Smooth muscle cell (in vitro differentiated cells): ENCODE results near the gene WDHD1. TPM values are rescaled to one million over a fixed set of nuclear protein-coding genes. Genes with fewer than 3 reads are reported as not detected.
"Not testable (repeated sequence)": the region's sequence is repeated elsewhere in the genome, so short reads cannot be mapped to it uniquely, and the experiment has no call there.

Experiments used
- DNase-seq: peaks from one replicate; lab custom pipeline; 2025; ENCODE audit not compliant: unreplicated experiment; lab: John Stamatoyannopoulos, UW
- H2AFZ ChIP-seq: fragments of 200-600 bp; sonication (generic); 2 replicates; pipeline ENCODE4 v1.6.0; 2016; ENCODE audit warnings: antibody characterized with exemption, low read depth, mild to moderate bottlenecking
- H3F3A ChIP-seq: fragments of 200-600 bp; sonication (generic); 2 replicates; pipeline ENCODE4 v1.6.0; 2017; ENCODE audit warnings: antibody characterized with exemption, low read depth
- H3K27ac ChIP-seq: fragments of 200-600 bp; sonication (generic); 2 replicates; pipeline ENCODE4 v1.5.1; 2016; ENCODE audit warnings: low read depth, mild to moderate bottlenecking
- H3K27me3 ChIP-seq: fragments of 200-600 bp; sonication (generic); 2 replicates; pipeline ENCODE4 v1.6.1; 2016; ENCODE audit warnings: low read depth, mild to moderate bottlenecking
- H3K36me3 ChIP-seq: fragments of 200-600 bp; sonication (generic); 2 replicates; pipeline ENCODE4 v1.5.1; 2016; ENCODE audit warnings: low read depth
- H3K4me1 ChIP-seq: fragments of 200-600 bp; sonication (generic); 2 replicates; pipeline ENCODE4 v1.5.1; 2016; ENCODE audit warnings: low read depth
- H3K4me2 ChIP-seq: fragments of 200-600 bp; sonication (generic); 2 replicates; pipeline ENCODE4 v1.6.0; 2016; ENCODE audit warnings: mild to moderate bottlenecking
- H3K4me3 ChIP-seq: fragments of 200-600 bp; sonication (generic); 2 replicates; pipeline ENCODE4 v1.5.1; 2016; ENCODE audit warnings: mild to moderate bottlenecking
- H3K79me2 ChIP-seq: fragments of 200-600 bp; sonication (generic); 2 replicates; pipeline ENCODE4 v1.6.0; 2016; ENCODE audit warnings: low read depth, mild to moderate bottlenecking
- H3K9ac ChIP-seq: fragments of 200-600 bp; sonication (generic); 2 replicates; pipeline ENCODE4 v1.6.0; 2016; ENCODE audit warnings: low read depth
- H3K9me3 ChIP-seq: fragments of 200-600 bp; sonication (generic); replicated peaks from 2 replicates; pipeline ENCODE4 v1.5.1; 2016; ENCODE audit warnings: low read depth
- H4K20me1 ChIP-seq: fragments of 200-600 bp; sonication (generic); 2 replicates; pipeline ENCODE4 v1.6.0; 2016; ENCODE audit warnings: low read depth
- CTCF ChIP-seq: fragments of 200-600 bp; sonication (generic); IDR thresholded peaks from 2 replicates; pipeline ENCODE4 v1.5.1; 2017; ENCODE audit warnings: borderline replicate concordance, mild to moderate bottlenecking, antibody characterized with exemption; ENCODE audit not compliant: insufficient read depth, poor library complexity, severe bottlenecking
- WGBS: methylation state at CpG from one replicate; pipeline ENCODE4 v1.1.7; 2016; ENCODE audit warnings: low lambda C conversion rate; 5-methylcytosine and 5-hydroxymethylcytosine counted together
- polyA plus RNA-seq: library from polyadenylated mRNA; unstranded; fragments of >200 nt; fragmentation: Nextera tagmentation; extraction: Ambion mirVana; gene quantifications from 2 replicates; pipeline ENCODE4 v1.2.1, GENCODE V29; 2016
- total RNA-seq: library from RNA; depleted of rRNA; stranded (reverse); fragments of >200 nt; gene quantifications from 2 replicates; pipeline ENCODE4 v1.2.3, GENCODE V29; 2014

WDHD1 gene
- total and polyA plus RNA-seq, 2 experiments from 2014 or later: 5.7 to 9.4 TPM

- H3K27me3 ChIP-seq: no peaks in the 10 kb centered on the region
- H3K79me2 ChIP-seq: no peaks in the 10 kb centered on the region
- no peak overlapping the region for H2AFZ ChIP-seq
- 100% methylated on average over 4 of the region's 4 CpGs for WGBS
- no peak for DNase-seq
- H4K20me1 ChIP-seq: no peaks in the 10 kb centered on the region
- H3K27ac ChIP-seq: no peak overlapping the region
- no peaks in the 10 kb centered on the region for H3K36me3 ChIP-seq
- TF ChIP-seq CTCF: no peak
- H3K9ac ChIP-seq: no peak overlapping the region
- no peak overlapping the region for H3K4me3 ChIP-seq
- H3K4me2 ChIP-seq: no peak overlapping the region
- H3F3A ChIP-seq: no peaks in the 10 kb centered on the region
- H3K9me3 ChIP-seq: no peaks in the 10 kb centered on the region
- H3K4me1 ChIP-seq: no peaks in the 10 kb centered on the region
Measured at GRCh38 chr14:54967496-54967895, 59.4 kb downstream of the WDHD1 start.

- Histone ChIP-seq H3K27me3 (no peaks in the 10 kb centered on the region), H3F3A (no peaks in the 10 kb centered on the region), H2AFZ (no peak overlapping the region), H3K9me3 (no peaks in the 10 kb centered on the region), H3K27ac (no peak overlapping the region), H3K36me3 (no peaks in the 10 kb centered on the region), H4K20me1 (no peaks in the 10 kb centered on the region), H3K4me3 (no peak overlapping the region), H3K4me1 (no peaks in the 10 kb centered on the region), H3K79me2 (no peaks in the 10 kb centered on the region), H3K9ac (no peak overlapping the region), H3K4me2 (no peak overlapping the region)
- TF ChIP-seq CTCF: no peak
- no peak for DNase-seq
Measured at GRCh38 chr14:54955143-54955542, 71.8 kb downstream of the WDHD1 start.

GRCh38 chr14:54953609-54954008 is 73.3 kb downstream of the WDHD1 start:
- not testable (repeated sequence) for H2AFZ ChIP-seq, H4K20me1 ChIP-seq, H3K79me2 ChIP-seq, H3K36me3 ChIP-seq, H3K9ac ChIP-seq, H3K4me1 ChIP-seq, H3K27me3 ChIP-seq, H3K27ac ChIP-seq, H3K4me3 ChIP-seq, H3F3A ChIP-seq, H3K9me3 ChIP-seq, H3K4me2 ChIP-seq, DNase-seq
- WGBS: 94% methylated on average over 3 of the region's 3 CpGs

- not testable (repeated sequence) for H4K20me1 ChIP-seq, H3K4me3 ChIP-seq, H3K36me3 ChIP-seq, H3K9ac ChIP-seq, H3K4me1 ChIP-seq, H3K9me3 ChIP-seq, H3K27me3 ChIP-seq, H3K4me2 ChIP-seq, H3F3A ChIP-seq, DNase-seq, H3K79me2 ChIP-seq, H2AFZ ChIP-seq, H3K27ac ChIP-seq
- 90% methylated on average over 1 of the region's 1 CpG for WGBS
Measured at GRCh38 chr14:54952803-54953202, 74.1 kb downstream of the WDHD1 start.

- no peak overlapping the region for H3K4me3 ChIP-seq
- H4K20me1 ChIP-seq: no peaks in the 10 kb centered on the region
- no peaks in the 10 kb centered on the region for H3K79me2 ChIP-seq
- no peaks in the 10 kb centered on the region for H3K36me3 ChIP-seq
- TF ChIP-seq CTCF: no peak
- no peak overlapping the region for H2AFZ ChIP-seq
- no peaks in the 10 kb centered on the region for H3K9me3 ChIP-seq
- H3F3A ChIP-seq: no peaks in the 10 kb centered on the region
- H3K4me1 ChIP-seq: no peaks in the 10 kb centered on the region
- no peak for DNase-seq
- H3K9ac ChIP-seq: no peak overlapping the region
- no peak overlapping the region for H3K27ac ChIP-seq
- H3K27me3 ChIP-seq: no peaks in the 10 kb centered on the region
- no peak overlapping the region for H3K4me2 ChIP-seq
- 97% methylated on average over 3 of the region's 3 CpGs for WGBS
Measured at GRCh38 chr14:54947230-54947629, 79.7 kb downstream of the WDHD1 start.
